Activated CD4-positive, alpha-beta T cell treated with anti-CD3 and anti-CD28 coated beads for 36 hours (primary cell): ENCODE measurements around the gene SLC35E3. TPM values are rescaled to one million over a fixed set of nuclear protein-coding genes. Genes with fewer than 3 reads are reported as not detected.

Source experiments
- ATAC-seq: fragments of 200-7000 bp; cut with Tn5 transposase; one replicate; pipeline ENCODE4 v1.10.0; 2021; ENCODE audit warnings: mild to moderate bottlenecking, moderate library complexity
- CTCF ChIA-PET: fragments of 350-600 bp; sonication (Branson Sonifier 250); formaldehyde crosslinking; loops from one replicate; lab custom pipeline; 2021; ENCODE audit warnings: antibody characterized with exemption; lab: Charles Lee
- POLR2A ChIA-PET: fragments of 350-600 bp; sonication (Branson Sonifier 250); formaldehyde crosslinking; loops from one replicate; lab custom pipeline; 2021; ENCODE audit warnings: antibody characterized with exemption, inconsistent platforms; lab: Charles Lee
- DNase-seq: peaks from one replicate; pipeline ENCODE4 v3.0.0-alpha.2; 2020
- H3K27ac Mint-ChIP-seq: one replicate; pipeline ENCODE4 v1.8.0; 2021; ENCODE audit warnings: mixed read lengths
- H3K27me3 Mint-ChIP-seq: one replicate; pipeline ENCODE4 v1.8.0; 2021; ENCODE audit warnings: mixed read lengths
- H3K36me3 Mint-ChIP-seq: one replicate; pipeline ENCODE4 v1.8.0; 2021; ENCODE audit warnings: low read depth, mixed read lengths
- H3K4me1 Mint-ChIP-seq: one replicate; pipeline ENCODE4 v1.8.0; 2021; ENCODE audit warnings: mixed read lengths
- H3K4me3 Mint-ChIP-seq: one replicate; pipeline ENCODE4 v1.8.0; 2021; ENCODE audit warnings: mild to moderate bottlenecking, moderate library complexity, mixed read lengths
- H3K9me3 Mint-ChIP-seq: one replicate; pipeline ENCODE4 v1.8.0; 2021; ENCODE audit warnings: low read depth, mixed read lengths
- intact Hi-C, 2 experiments: fragments of 100-400 bp; cut with DNase I in 1 of 2; cut with micrococcal nuclease in 1 of 2; formaldehyde crosslinking; loops; one replicate each; pipeline versions ENCODE4 v1.14.2 to v1.15.1; 2022 to 2024; cut with DNase I, micrococcal nuclease
- total RNA-seq, 2 experiments: library from RNA; stranded (reverse); gene quantifications; one replicate each; pipeline ENCODE4 v1.2.3, GENCODE V29; 2021

The SLC35E3 gene
- total RNA-seq, 2 experiments from 2014 or later: 3.5 to 5.1 TPM

DNA sequence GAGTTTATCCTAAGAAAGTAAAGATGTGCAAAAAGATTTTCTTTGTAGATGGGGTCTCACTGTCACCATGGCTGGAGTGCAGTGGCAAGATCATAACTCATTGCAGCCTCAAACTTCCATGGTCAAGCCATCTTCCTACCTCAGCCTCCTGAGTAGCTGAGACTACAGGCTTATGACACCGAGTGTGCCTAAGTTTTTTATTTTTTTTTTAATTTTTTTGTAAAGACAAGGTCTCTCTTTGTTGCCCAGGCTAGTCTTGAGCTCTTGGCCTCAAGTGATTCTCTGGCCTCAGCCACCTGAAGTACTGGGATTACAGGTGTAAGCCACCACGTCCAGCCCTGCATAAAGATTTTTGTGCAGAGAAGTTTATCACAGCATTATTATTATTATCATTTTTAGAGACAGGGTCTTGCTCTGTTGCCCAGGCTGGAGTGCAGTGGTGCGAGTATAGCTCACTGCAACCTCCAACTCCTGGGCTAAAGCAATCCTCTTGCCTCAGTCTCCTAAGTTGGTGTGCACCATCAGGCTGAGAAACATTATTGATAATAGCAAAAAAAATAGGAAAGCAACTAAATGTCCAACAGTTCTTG, 42.7 kb downstream of the SLC35E3 start:
- Mint-ChIP-seq H3K9me3 (no peaks in the 10 kb centered on the region), H3K27me3 (no peaks in the 10 kb centered on the region), H3K4me3 (no peak overlapping the region), H3K27ac (no peak overlapping the region), H3K4me1 (no peaks in the 10 kb centered on the region), H3K36me3 (no peaks in the 10 kb centered on the region)
- DNase-seq: no peak
- ATAC-seq: no peak
- intact Hi-C loops: no loop called here
- POLR2A ChIA-PET: no interaction called here
- CTCF ChIA-PET: interaction anchor here (0.6 to 1.0 kb wide), 2 partner anchors 20 to 300 kb away, joined by 3 read pairs; partner anchors contain the start of gene MDM2

DNA sequence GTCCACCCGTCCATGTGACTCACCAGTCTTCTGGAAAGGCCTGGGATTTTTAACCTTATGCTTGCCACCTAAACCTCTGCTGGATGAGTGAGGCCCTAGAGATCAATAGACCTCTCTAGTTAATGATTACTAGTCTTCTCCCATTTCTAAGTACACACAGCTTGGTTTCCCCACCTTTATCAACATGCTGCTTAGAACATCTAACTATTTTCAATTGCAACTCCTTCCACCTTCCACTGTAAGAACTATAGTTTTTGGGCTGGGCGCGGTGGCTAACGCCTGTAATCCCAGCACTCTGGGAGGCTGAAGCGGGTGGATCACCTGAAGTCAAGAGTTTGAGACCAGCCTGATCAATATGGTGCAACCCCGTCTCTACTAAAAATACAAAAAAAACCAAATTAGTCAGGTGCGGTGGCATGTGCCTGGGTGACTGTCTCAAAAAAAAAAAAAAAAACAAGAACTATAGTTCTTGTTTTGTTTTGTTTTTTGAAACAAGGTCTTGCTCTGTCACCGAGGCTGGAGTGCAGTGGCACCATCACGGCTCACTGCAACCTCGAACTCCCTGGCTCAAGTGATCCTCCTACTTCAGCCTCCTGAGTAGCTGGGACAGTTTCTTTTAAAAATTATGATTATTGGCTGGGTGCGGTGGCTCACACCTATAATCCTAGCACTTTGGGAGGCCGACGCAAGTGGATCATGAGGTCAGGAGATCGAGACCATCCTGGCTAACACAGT, 43.3 kb downstream of the SLC35E3 start:
- CTCF ChIA-PET: interaction anchor here (0.6 kb wide), 1 partner anchor 299 kb away, joined by 3 read pairs; no protein-coding TSS in a partner anchor
- POLR2A ChIA-PET: no interaction called here
- DNase-seq (no peak), ATAC-seq (no peak)
- H3K9me3 Mint-ChIP-seq: no peaks in the 10 kb centered on the region
- no peak overlapping the region for H3K4me3 Mint-ChIP-seq
- H3K27ac Mint-ChIP-seq: no peak overlapping the region
- no peaks in the 10 kb centered on the region for H3K36me3 Mint-ChIP-seq
- H3K27me3 Mint-ChIP-seq: no peaks in the 10 kb centered on the region
- no peaks in the 10 kb centered on the region for H3K4me1 Mint-ChIP-seq
- intact Hi-C loops: no loop called here

DNA sequence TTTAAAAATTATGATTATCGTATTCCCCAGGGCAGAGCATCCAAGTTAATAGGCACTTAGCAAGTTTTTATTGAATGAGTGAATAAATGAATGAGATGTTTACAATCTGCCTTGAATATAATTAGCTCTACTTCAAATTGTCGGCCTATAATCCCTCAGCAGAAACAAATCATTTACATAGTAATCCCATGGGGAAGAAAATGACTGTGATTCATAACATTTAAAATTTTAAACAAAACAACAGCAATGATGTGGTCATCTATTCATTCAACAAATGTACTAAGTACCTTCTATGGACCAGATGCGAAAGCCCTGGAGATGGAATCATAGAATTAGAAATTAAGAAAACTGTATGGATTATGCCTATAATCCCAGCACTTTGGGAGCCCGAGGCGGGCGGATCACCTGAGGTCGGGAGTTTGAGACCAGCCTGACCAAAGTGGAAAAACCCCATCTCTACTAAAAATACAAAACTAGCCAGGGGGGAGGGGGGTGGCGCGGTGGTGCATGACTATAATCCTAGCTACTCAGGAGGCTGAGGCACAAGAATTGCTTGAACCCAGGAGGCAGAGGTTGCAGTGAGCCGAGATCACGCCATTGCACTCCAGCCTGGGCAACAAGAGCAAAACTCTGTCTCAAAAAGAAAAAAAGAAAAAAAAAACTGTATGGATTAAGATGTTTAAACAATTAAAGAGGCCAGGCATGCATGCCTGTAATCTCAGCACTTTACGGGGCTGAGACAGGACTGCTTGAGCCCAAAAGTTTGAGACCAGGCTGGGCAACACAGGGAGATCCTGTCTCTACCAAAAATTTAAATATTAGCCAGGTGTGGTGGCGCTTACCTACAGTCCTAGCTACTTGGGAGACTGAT, 44.3 kb downstream of the SLC35E3 start:
- DNase-seq (no peak), ATAC-seq (no peak)
- H3K27me3 Mint-ChIP-seq: no peaks in the 10 kb centered on the region
- no peak overlapping the region for H3K4me3 Mint-ChIP-seq
- intact Hi-C loops: no loop called here
- POLR2A ChIA-PET: no interaction called here
- CTCF ChIA-PET: interaction anchor here (1.3 kb wide), 1 partner anchor 364 kb away, joined by 3 read pairs; no protein-coding TSS in a partner anchor
- no peaks in the 10 kb centered on the region for H3K36me3 Mint-ChIP-seq
- H3K27ac Mint-ChIP-seq: no peak overlapping the region
- H3K4me1 Mint-ChIP-seq: no peaks in the 10 kb centered on the region
- H3K9me3 Mint-ChIP-seq: no peaks in the 10 kb centered on the region

DNA sequence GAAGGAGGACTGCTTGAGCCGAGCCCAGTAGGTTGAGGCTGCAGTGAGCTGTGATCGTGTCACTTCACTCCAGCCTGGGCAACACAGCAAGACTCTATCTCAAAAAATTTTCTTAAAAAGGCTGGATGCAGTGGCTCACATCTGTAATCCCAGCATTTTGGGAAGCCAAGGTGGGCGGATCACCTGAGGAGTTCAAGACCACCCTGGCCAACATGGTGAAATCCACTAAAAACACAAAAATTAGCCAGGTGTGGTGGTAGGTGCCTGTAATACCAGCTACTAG, 44.9 kb downstream of the SLC35E3 start:
- no peak overlapping the region for H3K4me3 Mint-ChIP-seq
- no peaks in the 10 kb centered on the region for H3K27me3 Mint-ChIP-seq
- intact Hi-C loops: no loop called here
- DNase-seq: no peak
- no peak overlapping the region for H3K27ac Mint-ChIP-seq
- no peaks in the 10 kb centered on the region for H3K9me3 Mint-ChIP-seq
- no peak for ATAC-seq
- H3K36me3 Mint-ChIP-seq: no peaks in the 10 kb centered on the region
- POLR2A ChIA-PET: no interaction called here
- H3K4me1 Mint-ChIP-seq: no peaks in the 10 kb centered on the region
- CTCF ChIA-PET: interaction anchor here (1.2 to 1.3 kb wide), 2 partner anchors 26 to 363 kb away, joined by 3 read pairs; no protein-coding TSS in a partner anchor

DNA sequence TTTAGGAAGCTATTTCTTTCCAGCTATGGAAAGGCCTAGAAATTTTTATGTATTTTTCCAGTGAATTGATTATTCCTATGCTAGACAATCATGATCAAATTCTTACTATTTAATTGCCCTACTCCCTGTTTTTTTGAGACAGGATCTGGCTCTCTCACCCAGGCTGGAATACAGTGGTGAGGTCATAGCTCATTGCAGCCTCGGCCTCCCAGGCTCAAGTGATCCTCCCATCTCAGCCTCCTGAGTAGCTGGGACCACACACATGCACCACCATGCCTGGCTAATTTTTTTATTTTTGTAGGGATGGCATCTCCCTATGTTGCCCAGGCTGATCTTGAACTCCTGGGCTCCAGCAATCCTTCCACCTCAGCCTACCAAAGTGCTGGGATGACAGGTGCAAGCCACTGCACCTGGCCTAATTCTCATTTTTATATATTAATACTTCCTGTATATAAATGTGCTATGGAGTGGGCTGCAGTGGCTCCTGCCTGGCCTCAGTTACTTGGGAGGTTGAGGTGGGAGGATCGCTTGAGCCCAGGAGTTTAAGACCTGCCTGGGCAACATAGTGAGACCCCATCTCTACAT, 46.0 kb downstream of the SLC35E3 start:
- intact Hi-C loops: no loop called here
- no peak for ATAC-seq
- ChIA-PET CTCF (interaction anchor here (0.6 to 1.3 kb wide), 4 partner anchors 27 to 475 kb away, joined by 3 to 4 read pairs (median 3); no protein-coding TSS in a partner anchor), POLR2A (no interaction called here)
- Mint-ChIP-seq H3K4me1 (no peaks in the 10 kb centered on the region), H3K27ac (no peak overlapping the region), H3K27me3 (no peaks in the 10 kb centered on the region), H3K4me3 (no peak overlapping the region), H3K36me3 (no peaks in the 10 kb centered on the region), H3K9me3 (no peaks in the 10 kb centered on the region)
- DNase-seq: no peak

DNA sequence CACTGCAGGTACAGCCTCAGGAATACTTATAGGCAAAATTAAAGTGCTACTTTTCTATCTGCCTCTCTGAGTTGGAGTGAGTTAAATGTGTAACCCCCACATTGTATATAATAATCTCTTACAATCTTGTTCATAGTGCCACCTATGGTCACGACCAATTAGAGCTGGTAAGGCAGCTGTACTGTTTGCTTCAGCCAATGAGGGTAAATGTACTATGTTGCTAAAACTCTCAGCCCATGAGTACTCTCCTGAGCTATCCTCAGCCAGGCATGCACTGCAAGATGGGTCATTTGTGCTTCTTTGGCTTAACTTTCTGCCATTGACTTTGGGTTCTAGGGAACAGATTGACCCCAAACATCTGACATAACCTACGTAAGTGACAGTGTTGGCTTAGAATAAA, 47.0 kb downstream of the SLC35E3 start:
- Mint-ChIP-seq H3K9me3 (no peaks in the 10 kb centered on the region), H3K36me3 (no peaks in the 10 kb centered on the region), H3K27ac (no peak overlapping the region), H3K4me1 (no peaks in the 10 kb centered on the region), H3K4me3 (no peak overlapping the region), H3K27me3 (no peaks in the 10 kb centered on the region)
- peak; percentile 25 for DNase-seq
- peak; percentile 98 for ATAC-seq
- intact Hi-C loops: no loop called here
- ChIA-PET POLR2A (interaction anchor here (0.7 kb wide), 1 partner anchor 749 kb away, joined by 6 read pairs; no protein-coding TSS in a partner anchor), CTCF (no interaction called here)

DNA sequence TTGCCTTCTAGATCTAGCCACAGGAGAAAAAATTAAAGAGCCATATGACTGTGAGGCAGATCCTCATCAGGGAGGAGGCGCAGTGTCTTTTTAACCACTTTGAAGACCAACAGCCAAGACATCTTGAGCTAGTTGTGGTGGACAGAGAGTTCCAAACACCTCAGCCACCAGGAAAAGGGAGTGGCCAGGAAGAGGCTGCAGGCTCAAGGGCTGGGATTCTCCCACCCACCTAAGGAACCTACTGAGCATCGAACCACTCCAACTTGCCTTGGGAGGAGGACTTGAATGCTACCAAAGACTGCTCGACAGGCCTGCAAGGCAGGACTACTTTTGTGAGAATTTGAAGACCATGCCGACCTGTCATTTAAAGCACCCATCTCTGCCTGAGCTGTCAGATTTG, 47.5 kb downstream of the SLC35E3 start:
- H3K36me3 Mint-ChIP-seq: no peaks in the 10 kb centered on the region
- no peak overlapping the region for H3K27ac Mint-ChIP-seq
- intact Hi-C loops: no loop called here
- ChIA-PET POLR2A (interaction anchor here (0.7 kb wide), 1 partner anchor 749 kb away, joined by 6 read pairs; no protein-coding TSS in a partner anchor), CTCF (no interaction called here)
- H3K27me3 Mint-ChIP-seq: no peaks in the 10 kb centered on the region
- DNase-seq: no peak
- H3K4me3 Mint-ChIP-seq: no peak overlapping the region
- no peaks in the 10 kb centered on the region for H3K9me3 Mint-ChIP-seq
- no peak for ATAC-seq
- H3K4me1 Mint-ChIP-seq: no peaks in the 10 kb centered on the region

DNA sequence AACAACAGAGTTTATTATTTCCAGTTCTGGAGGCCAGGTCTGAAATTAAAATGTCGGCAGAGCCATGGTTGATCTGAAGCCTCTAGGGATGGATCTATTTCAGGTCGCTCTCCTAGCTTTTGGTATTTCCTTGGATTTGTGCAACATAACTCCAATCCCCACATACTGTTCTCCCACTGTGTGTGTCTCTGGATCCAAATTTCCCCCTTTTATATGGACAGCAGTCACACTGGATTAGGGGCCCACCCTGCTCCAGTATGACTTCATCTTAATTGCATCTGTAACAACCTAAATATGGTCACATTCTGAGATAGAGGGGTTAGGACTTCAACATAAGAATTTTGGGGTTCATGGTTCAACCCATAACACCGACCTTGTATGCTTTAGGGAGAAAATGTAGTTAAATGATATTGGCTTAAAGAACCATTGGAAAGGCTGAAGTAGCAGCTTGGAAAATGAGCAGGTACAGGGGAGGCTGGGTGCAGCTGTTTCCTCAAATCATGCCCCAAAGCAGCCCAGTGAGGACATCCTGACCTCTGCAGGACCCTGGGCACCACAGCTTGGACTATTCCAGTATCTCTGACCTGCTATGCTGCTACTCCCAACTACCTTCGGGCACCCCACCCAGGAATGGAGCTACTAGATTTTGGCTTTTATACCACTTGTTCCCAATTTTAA, 48.1 kb downstream of the SLC35E3 start:
- intact Hi-C loops: no loop called here
- DNase-seq (no peak), ATAC-seq (no peak)
- H3K27me3 Mint-ChIP-seq: no peaks in the 10 kb centered on the region
- H3K9me3 Mint-ChIP-seq: no peaks in the 10 kb centered on the region
- H3K4me3 Mint-ChIP-seq: no peak overlapping the region
- H3K36me3 Mint-ChIP-seq: no peaks in the 10 kb centered on the region
- ChIA-PET POLR2A (no interaction called here), CTCF (interaction anchor here (0.6 kb wide), 2 partner anchors 237 to 389 kb away, joined by 3 read pairs; no protein-coding TSS in a partner anchor)
- no peak overlapping the region for H3K27ac Mint-ChIP-seq
- H3K4me1 Mint-ChIP-seq: no peaks in the 10 kb centered on the region

DNA sequence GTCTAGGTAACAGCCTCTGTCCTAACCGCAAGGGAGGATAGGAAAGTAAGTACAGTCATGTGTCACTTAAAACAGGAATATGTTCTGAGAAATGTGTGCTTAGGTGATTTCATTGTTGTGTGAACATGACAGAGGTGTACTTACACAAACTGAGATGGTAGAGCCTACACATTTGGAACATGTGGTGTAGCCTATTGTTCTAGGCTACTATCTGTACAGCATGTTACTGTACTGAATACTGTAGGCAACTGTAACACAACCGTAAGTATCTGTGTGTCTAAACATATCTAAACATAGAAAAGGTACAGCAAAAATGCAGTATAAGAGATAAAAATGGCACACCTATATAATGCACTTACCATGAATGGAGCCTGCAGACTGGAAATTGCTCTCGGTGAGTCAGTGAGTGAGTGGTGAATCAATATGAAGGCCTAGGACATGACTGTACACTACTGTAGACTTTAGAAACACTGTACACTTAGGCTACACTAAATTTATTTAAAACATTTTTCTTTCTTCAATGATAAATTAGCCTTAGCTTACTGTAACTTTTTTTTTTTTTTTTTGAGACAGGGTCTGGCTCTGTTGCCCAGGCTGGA, 48.8 kb downstream of the SLC35E3 start:
- intact Hi-C loops: no loop called here
- ChIA-PET POLR2A (no interaction called here), CTCF (no interaction called here)
- no peaks in the 10 kb centered on the region for H3K9me3 Mint-ChIP-seq
- peak; percentile 44 for ATAC-seq
- no peak overlapping the region for H3K4me3 Mint-ChIP-seq
- no peaks in the 10 kb centered on the region for H3K27me3 Mint-ChIP-seq
- no peak overlapping the region for H3K27ac Mint-ChIP-seq
- no peaks in the 10 kb centered on the region for H3K36me3 Mint-ChIP-seq
- DNase-seq: no peak
- no peaks in the 10 kb centered on the region for H3K4me1 Mint-ChIP-seq

DNA sequence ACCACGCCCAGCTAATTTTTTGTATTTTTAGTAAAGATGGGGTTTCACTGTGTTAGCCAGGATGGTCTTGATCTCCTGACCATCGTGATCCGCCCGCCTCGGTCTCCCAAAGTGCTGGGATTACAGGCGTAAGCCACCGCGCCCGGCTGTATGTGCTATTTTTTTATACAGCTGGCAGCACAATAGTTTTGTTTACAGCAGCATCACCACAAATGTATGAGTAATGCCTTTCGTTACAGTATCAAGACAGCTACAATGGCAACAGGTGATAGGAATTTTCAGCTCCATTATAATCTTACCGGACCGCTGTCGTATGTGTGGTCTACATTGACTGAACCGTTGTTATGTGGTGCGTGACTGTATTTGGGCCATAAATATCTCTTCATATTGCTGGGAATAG, 50.4 kb downstream of the SLC35E3 start:
- Mint-ChIP-seq H3K27ac (no peak overlapping the region), H3K4me3 (no peak overlapping the region), H3K9me3 (no peaks in the 10 kb centered on the region), H3K4me1 (no peaks in the 10 kb centered on the region), H3K27me3 (no peaks in the 10 kb centered on the region), H3K36me3 (no peaks in the 10 kb centered on the region)
- DNase-seq (no peak), ATAC-seq (no peak)
- intact Hi-C loops: no loop called here
- POLR2A ChIA-PET: no interaction called here
- CTCF ChIA-PET: interaction anchor here (0.7 to 1.6 kb wide), 2 partner anchors 11 to 14 kb away, joined by 4 read pairs; partner anchors contain the start of gene MDM2
